Rectal smooth muscle tissue (tissue), 1 donor: Measurements from ENCODE around the gene PIM1.

Experiments
- H3K27ac ChIP-seq: one replicate; pipeline ENCODE4 v1.7.0; 2013; ENCODE audit warnings: low read depth, low read length, inconsistent platforms
- H3K27me3 ChIP-seq: one replicate; pipeline ENCODE4 v1.7.0; 2013; ENCODE audit warnings: low read length; ENCODE audit not compliant: control insufficient read depth, insufficient read depth
- H3K36me3 ChIP-seq: one replicate; pipeline ENCODE4 v1.7.0; 2013; ENCODE audit warnings: low read length; ENCODE audit not compliant: control insufficient read depth, insufficient read depth
- H3K4me1 ChIP-seq: one replicate; pipeline ENCODE4 v1.7.0; 2013; ENCODE audit warnings: low read length; ENCODE audit not compliant: control insufficient read depth, insufficient read depth
- H3K4me3 ChIP-seq: one replicate; pipeline ENCODE4 v1.7.0; 2013; ENCODE audit warnings: low read length
- H3K9ac ChIP-seq: one replicate; pipeline ENCODE4 v1.7.0; 2013; ENCODE audit warnings: low read length

Gene PIM1

DNA sequence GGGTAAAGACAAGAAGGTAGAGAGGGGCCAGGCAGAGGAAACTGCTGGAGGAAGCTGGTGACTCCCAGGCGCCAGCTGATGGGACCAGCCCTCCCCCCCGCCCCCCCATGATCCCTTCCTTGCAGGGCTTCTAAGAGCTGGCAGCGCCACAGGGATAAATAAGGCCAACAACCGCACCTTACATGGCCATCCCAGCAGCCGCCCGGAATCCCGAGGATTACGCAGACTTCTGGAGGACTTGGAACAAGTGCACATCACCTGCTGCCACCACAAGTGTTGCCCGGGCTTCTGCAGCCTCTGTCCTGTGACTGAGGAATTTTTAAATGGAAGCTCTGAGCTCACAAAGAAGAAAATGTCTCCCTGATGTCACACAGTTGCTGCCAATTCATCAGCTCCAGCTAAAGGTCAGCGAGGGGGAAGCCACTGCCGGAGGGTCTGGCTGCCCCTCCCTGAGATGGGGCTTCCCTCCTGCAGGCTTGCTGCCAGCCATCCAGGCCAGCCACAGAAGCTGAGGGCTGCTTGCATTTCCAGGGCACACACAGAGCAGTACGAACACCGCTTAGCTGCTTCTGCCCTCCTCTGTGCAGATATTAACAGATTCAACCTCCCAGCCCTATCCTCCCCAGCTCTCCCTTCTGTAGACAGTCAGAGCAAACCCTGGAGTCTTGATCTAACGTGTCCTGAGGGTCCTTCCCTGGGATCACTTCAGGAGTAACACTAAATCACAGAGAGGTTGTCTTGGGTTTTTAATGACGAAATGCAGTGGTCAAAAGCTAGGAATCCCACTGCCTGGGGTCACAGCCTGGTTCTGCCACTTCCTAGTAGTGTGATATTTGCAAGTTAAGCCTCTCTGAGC is 38.6 kb upstream of the PIM1 start:
- Histone ChIP-seq H3K27ac (peak overlapping the region; percentile 90), H3K4me3 (peak overlapping the region; percentile 16)

GRCh38 chr6:37131960-37132253 is 38.0 kb upstream of the PIM1 start:
- peaks cover 33% of the 10 kb centered on the region for H3K4me1 ChIP-seq
- no peak overlapping the region for H3K9ac ChIP-seq
- H3K27me3 ChIP-seq, result no peaks in the 10 kb centered on the region
- H3K36me3 ChIP-seq, result no peaks in the 10 kb centered on the region
- peak overlapping the region; percentile 90 for H3K27ac ChIP-seq
- peak overlapping the region; percentile 16 for H3K4me3 ChIP-seq

More for the DNA sequence above, 38.6 kb upstream of the PIM1 start:
- H3K9ac ChIP-seq, result no peak overlapping the region
- H3K36me3 ChIP-seq, result no peaks in the 10 kb centered on the region
- H3K27me3 ChIP-seq, result no peaks in the 10 kb centered on the region
- H3K4me1 ChIP-seq, result peaks cover 28% of the 10 kb centered on the region

GRCh38 chr6:37134036-37134395 is 35.9 kb upstream of the PIM1 start:
- Histone ChIP-seq H3K27me3 (no peaks in the 10 kb centered on the region), H3K4me3 (peak overlapping the region; percentile 27), H3K9ac (no peak overlapping the region), H3K4me1 (peaks cover 46% of the 10 kb centered on the region), H3K36me3 (no peaks in the 10 kb centered on the region), H3K27ac (peak overlapping the region; percentile 91)

- H3K4me1 ChIP-seq, result peaks cover 46% of the 10 kb centered on the region
- peak overlapping the region; percentile 91 for H3K27ac ChIP-seq
- peak overlapping the region; percentile 27 for H3K4me3 ChIP-seq
Observed at GRCh38 chr6:37134396-37135191, 35.4 kb upstream of the PIM1 start.

DNA sequence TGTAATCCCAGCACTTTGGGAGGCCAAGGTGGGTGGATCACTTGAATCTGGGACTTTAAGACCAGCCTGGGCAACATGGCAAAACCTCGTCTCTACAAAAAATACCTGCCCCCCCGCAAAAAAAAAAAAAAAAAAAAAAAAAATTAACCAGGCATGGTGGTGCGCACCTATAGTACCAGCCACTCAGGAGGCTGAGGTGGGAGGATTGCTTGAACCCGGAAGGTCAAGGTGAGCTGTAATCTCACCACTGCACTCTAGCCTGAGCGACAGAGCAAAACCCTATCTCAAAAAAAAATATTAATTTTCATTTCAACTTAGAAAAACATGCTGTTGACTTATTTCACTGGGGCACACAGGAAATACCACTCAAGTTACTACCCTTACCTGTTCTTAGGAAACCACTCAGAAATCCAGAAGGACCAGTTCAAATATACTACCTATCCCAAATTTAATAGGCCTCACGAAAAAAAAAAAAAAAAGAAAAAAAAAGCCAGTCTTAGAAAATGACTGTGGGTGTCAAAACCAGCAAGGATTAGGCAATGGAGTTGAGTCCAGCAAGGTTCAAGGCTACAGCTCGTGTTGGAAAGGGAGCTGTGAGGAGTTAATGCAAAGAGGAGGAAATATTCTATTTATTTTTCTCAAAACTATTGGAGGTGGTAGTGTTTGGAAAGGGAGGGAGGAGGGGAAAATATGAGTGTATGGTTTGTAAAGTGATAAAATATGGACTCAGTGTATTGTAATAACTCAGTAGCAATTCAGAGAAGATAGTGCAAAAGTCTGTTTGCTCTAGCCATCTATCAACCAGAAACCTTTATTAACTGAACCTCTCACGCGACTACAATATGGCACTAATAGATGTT is 33.9 kb upstream of the PIM1 start:
- Histone ChIP-seq H3K4me3 (no peak overlapping the region), H3K36me3 (no peaks in the 10 kb centered on the region), H3K27me3 (no peaks in the 10 kb centered on the region), H3K9ac (no peak overlapping the region), H3K27ac (peak overlapping the region; percentile 95), H3K4me1 (peaks cover 44% of the 10 kb centered on the region)

More at GRCh38 chr6:37134396-37135191, 35.4 kb upstream of the PIM1 start:
- Histone ChIP-seq H3K36me3 (no peaks in the 10 kb centered on the region), H3K9ac (no peak overlapping the region), H3K27me3 (no peaks in the 10 kb centered on the region)

DNA sequence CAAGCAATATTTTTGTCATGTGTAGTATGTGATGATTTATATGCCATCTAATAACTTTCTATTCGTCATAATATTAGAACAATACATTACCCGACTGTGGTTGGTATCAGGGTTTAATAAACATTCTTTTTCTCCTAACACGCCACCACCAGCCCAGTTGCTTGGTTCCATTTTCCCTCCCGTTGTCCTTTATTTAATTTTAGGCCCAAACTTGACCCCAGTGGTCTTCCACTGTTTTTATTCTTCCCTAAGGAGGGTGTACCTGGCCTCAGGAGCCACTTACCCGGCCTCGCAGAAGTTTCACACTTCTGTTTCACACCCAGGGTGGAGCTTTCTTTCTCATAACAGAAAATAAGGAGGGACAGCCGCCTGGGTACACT is 33.1 kb upstream of the PIM1 start:
- no peaks in the 10 kb centered on the region for H3K27me3 ChIP-seq
- H3K4me3 ChIP-seq, result peak overlapping the region; percentile 13
- H3K9ac ChIP-seq, result no peak overlapping the region
- no peaks in the 10 kb centered on the region for H3K36me3 ChIP-seq
- peaks cover 45% of the 10 kb centered on the region for H3K4me1 ChIP-seq
- peak overlapping the region; percentile 95 for H3K27ac ChIP-seq

GRCh38 chr6:37137201-37138090 is 32.5 kb upstream of the PIM1 start:
- H3K4me1 ChIP-seq, result peaks cover 47% of the 10 kb centered on the region
- no peak overlapping the region for H3K9ac ChIP-seq
- no peaks in the 10 kb centered on the region for H3K27me3 ChIP-seq
- H3K27ac ChIP-seq, result peak overlapping the region; percentile 95
- peak overlapping the region; percentile 13 for H3K4me3 ChIP-seq
- H3K36me3 ChIP-seq, result no peaks in the 10 kb centered on the region

GRCh38 chr6:37138856-37139229 is 31.1 kb upstream of the PIM1 start:
- Histone ChIP-seq H3K36me3 (no peaks in the 10 kb centered on the region), H3K27me3 (no peaks in the 10 kb centered on the region), H3K27ac (peak overlapping the region; percentile 59), H3K9ac (no peak overlapping the region), H3K4me3 (no peak overlapping the region), H3K4me1 (peaks cover 46% of the 10 kb centered on the region)

- no peak overlapping the region for H3K4me3 ChIP-seq
- H3K36me3 ChIP-seq, result no peaks in the 10 kb centered on the region
- H3K27me3 ChIP-seq, result no peaks in the 10 kb centered on the region
- H3K9ac ChIP-seq, result no peak overlapping the region
- H3K27ac ChIP-seq, result no peak overlapping the region
- peaks cover 41% of the 10 kb centered on the region for H3K4me1 ChIP-seq
Observed at GRCh38 chr6:37139230-37139962, 30.6 kb upstream of the PIM1 start.

DNA sequence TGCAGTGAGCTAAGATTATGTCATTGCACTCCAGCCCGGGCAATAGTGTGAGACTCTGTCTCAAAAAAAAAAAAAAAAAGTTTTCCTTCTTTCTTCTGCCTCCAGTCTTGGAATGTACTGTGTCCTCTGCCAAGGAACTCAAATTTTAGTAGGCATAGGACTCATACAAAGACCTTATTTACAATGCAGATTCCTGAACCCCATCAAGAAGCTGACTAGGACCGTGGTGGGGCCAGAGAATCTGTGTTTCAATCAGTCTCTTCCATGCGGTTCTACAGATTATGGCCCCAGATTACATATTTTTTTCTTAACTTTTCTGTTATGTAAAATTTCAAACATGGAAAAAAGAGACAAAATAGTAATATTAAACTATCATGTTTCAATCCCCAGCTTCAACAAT is 29.8 kb upstream of the PIM1 start:
- H3K4me1 ChIP-seq, result peaks cover 33% of the 10 kb centered on the region
- H3K27me3 ChIP-seq, result no peaks in the 10 kb centered on the region
- H3K9ac ChIP-seq, result no peak overlapping the region
- no peaks in the 10 kb centered on the region for H3K36me3 ChIP-seq
- no peak overlapping the region for H3K4me3 ChIP-seq
- peak overlapping the region; percentile 24 for H3K27ac ChIP-seq
